ENCODE data around the gene WASF2.
"Not testable (repeated sequence)": the region's sequence is repeated elsewhere in the genome, so short reads cannot be mapped to it uniquely, and the experiment has no call there.

Gene WASF2

GRCh38 chr1:27491748-27492700, 2.1 kb upstream of the WASF2 start:
- DNase-seq: no peak

GRCh38 chr1:27489501-27489972, 430 bp downstream of the WASF2 start:
- no peak for DNase-seq

- DNase-seq: no peak
Observed at GRCh38 chr1:27487966-27488884, 1.7 kb downstream of the WASF2 start.

GRCh38 chr1:27485363-27485762, 4.6 kb downstream of the WASF2 start:
- DNase-seq: no peak

GRCh38 chr1:27483659-27484058, 6.3 kb downstream of the WASF2 start:
- no peak for DNase-seq

- DNase-seq: no peak
Observed at GRCh38 chr1:27481994-27482620, 7.9 kb downstream of the WASF2 start.

GRCh38 chr1:27478098-27478497, 11.9 kb downstream of the WASF2 start:
- no peak for DNase-seq

- DNase-seq: no peak
Observed at GRCh38 chr1:27476237-27476636, 13.7 kb downstream of the WASF2 start.

- DNase-seq: no peak
Observed at GRCh38 chr1:27475720-27476119, 14.2 kb downstream of the WASF2 start.

- DNase-seq: no peak
Observed at GRCh38 chr1:27473755-27474154, 16.2 kb downstream of the WASF2 start.

GRCh38 chr1:27472098-27472497, 17.9 kb downstream of the WASF2 start:
- not testable (repeated sequence) for DNase-seq

GRCh38 chr1:27471477-27471876, 18.5 kb downstream of the WASF2 start:
- DNase-seq: no peak

- no peak for DNase-seq
Observed at GRCh38 chr1:27469334-27469733, 20.6 kb downstream of the WASF2 start.

- not testable (repeated sequence) for DNase-seq
Observed at GRCh38 chr1:27468378-27468777, 21.6 kb downstream of the WASF2 start.

- no peak for DNase-seq
Observed at GRCh38 chr1:27464926-27465647, 24.9 kb downstream of the WASF2 start.

- not testable (repeated sequence) for DNase-seq
Observed at GRCh38 chr1:27463916-27464315, 26.1 kb downstream of the WASF2 start.

- DNase-seq: not testable (repeated sequence)
Observed at GRCh38 chr1:27458521-27458920, 31.4 kb downstream of the WASF2 start.

- DNase-seq: no peak
Observed at GRCh38 chr1:27455139-27455811, 34.7 kb downstream of the WASF2 start.

- no peak for DNase-seq
Observed at GRCh38 chr1:27454610-27455009, 35.4 kb downstream of the WASF2 start.

GRCh38 chr1:27451343-27451742, 38.6 kb downstream of the WASF2 start:
- DNase-seq: no peak

GRCh38 chr1:27448982-27449381, 41.0 kb downstream of the WASF2 start:
- no peak for DNase-seq

- no peak for DNase-seq
Observed at GRCh38 chr1:27447883-27448282, 42.1 kb downstream of the WASF2 start.
